ENCODE data around the gene WDR37. TPM values are rescaled to one million over a fixed set of nuclear protein-coding genes. Genes with fewer than 3 reads are reported as not detected.

The WDR37 gene
- total RNA-seq, 1 experiment from 2014 or later = 4.5 TPM

GRCh38 chr10:1057106-1057657 is 997 bp downstream of the WDR37 start:
- no peak for TF ChIP-seq EZH2phosphoT487 (IDR thresholded peaks at IDR 0.05; ENCODE audit: borderline replicate concordance, low read length)
- TF ChIP-seq CTCF (conservative IDR thresholded peaks at IDR 0.05; ENCODE audit: low read depth, low read length) = no peak
- TF ChIP-seq EZH2 (IDR thresholded peaks at IDR 0.05; ENCODE audit: low read length, unreplicated experiment) = no peak
- intact Hi-C loops (cut with micrococcal nuclease) = no loop called here

GRCh38 chr10:1058017-1058416 is 1.8 kb downstream of the WDR37 start:
- H4K20me1 ChIP-seq (ENCODE audit: low read length) = no peaks in the 10 kb centered on the region

More at GRCh38 chr10:1057106-1057657, 997 bp downstream of the WDR37 start:
- ChIA-PET CTCF (no interaction called here), POLR2A (ENCODE audit: unreplicated experiment) (no interaction called here)
- ATAC-seq (no peak; the same call in 1 of the 2 replicates), DNase-seq (no peak)
- H3K36me3 ChIP-seq (ENCODE audit: low read depth, low read length) = no peaks in the 10 kb centered on the region
- H3F3A ChIP-seq (ENCODE audit: low read length, unreplicated experiment) = no peaks in the 10 kb centered on the region
- no peaks in the 10 kb centered on the region for H3K9me3 ChIP-seq (ENCODE audit: low read length)
- H3K9ac ChIP-seq (ENCODE audit: low read length) = peak overlapping the region; percentile 98
- H3K4me3 ChIP-seq (ENCODE audit: low read length) = peak overlapping the region; percentile 86
- no TSS peak for BruUV-seq (replicated peaks)
- H3K4me1 ChIP-seq (ENCODE audit: insufficient read depth, low read length) = peaks cover 13% of the 10 kb centered on the region
- H3K27me3 ChIP-seq (ENCODE audit: low read length) = no peaks in the 10 kb centered on the region
- 0 out of 2 replicates have a peak overlapping the region, but pooled peaks have one; percentile 71 for H2AFZ ChIP-seq (ENCODE audit: low read length)
- H3K4me2 ChIP-seq (ENCODE audit: low read length) = peak overlapping the region; percentile 89
- peaks cover 82% of the 10 kb centered on the region for H3K79me2 ChIP-seq (ENCODE audit: low read length)
- no peak overlapping the region for H3K27ac ChIP-seq (ENCODE audit: low read length)
- H4K20me1 ChIP-seq (ENCODE audit: low read length) = no peaks in the 10 kb centered on the region
- no peaks in the 10 kb centered on the region for H3K9me2 ChIP-seq (replicated peaks; ENCODE audit: low read length)

More at GRCh38 chr10:1058017-1058416, 1.8 kb downstream of the WDR37 start:
- TF ChIP-seq EZH2 (IDR thresholded peaks at IDR 0.05; ENCODE audit: low read length, unreplicated experiment) = no peak
- TF ChIP-seq CTCF (conservative IDR thresholded peaks at IDR 0.05; ENCODE audit: low read depth, low read length) = no peak
- TF ChIP-seq EZH2phosphoT487 (IDR thresholded peaks at IDR 0.05; ENCODE audit: borderline replicate concordance, low read length) = no peak
- Histone ChIP-seq H3F3A (ENCODE audit: low read length, unreplicated experiment) (no peaks in the 10 kb centered on the region), H2AFZ (ENCODE audit: low read length) (no peak overlapping the region), H3K27ac (ENCODE audit: low read length) (no peak overlapping the region), H3K9me3 (ENCODE audit: low read length) (no peaks in the 10 kb centered on the region), H3K27me3 (ENCODE audit: low read length) (no peaks in the 10 kb centered on the region), H3K9ac (ENCODE audit: low read length) (no peak overlapping the region; the same call in 1 of the 2 replicates), H3K4me1 (ENCODE audit: insufficient read depth, low read length) (peaks cover 13% of the 10 kb centered on the region), H3K79me2 (ENCODE audit: low read length) (peaks cover 73% of the 10 kb centered on the region), H3K9me2 (replicated peaks; ENCODE audit: low read length) (no peaks in the 10 kb centered on the region), H3K4me3 (ENCODE audit: low read length) (peak overlapping the region; percentile 86), H3K4me2 (ENCODE audit: low read length) (peak overlapping the region; percentile 89), H3K36me3 (ENCODE audit: low read depth, low read length) (no peaks in the 10 kb centered on the region)
- no peak for ATAC-seq
- ChIA-PET CTCF (no interaction called here), POLR2A (ENCODE audit: unreplicated experiment) (no interaction called here)
- intact Hi-C loops (cut with micrococcal nuclease) = no loop called here
- no peak for DNase-seq
- BruUV-seq (replicated peaks) = no TSS peak
